Caco-2 (cell line): ENCODE data around the gene STK25. TPM values are rescaled to one million over a fixed set of nuclear protein-coding genes. Genes with fewer than 3 reads are reported as not detected.
A peak's percentile ranks its signal among the peaks of the same experiment; 100 is the strongest.
"Not testable (repeated sequence)": the region's sequence is repeated elsewhere in the genome, so short reads cannot be mapped to it uniquely, and the experiment has no call there.

Experiments used
- BruUV-seq: library from RNA; stranded (reverse); fragments of 400-500 nt; replicated peaks from 2 replicates; lab custom pipeline; 2021; lab: Mats Ljungman, UMichigan
- CTCF ChIA-PET: fragments of 300-600 bp; sonication (Branson Sonifier 250); formaldehyde crosslinking; loops from one replicate; lab custom pipeline; 2022; ENCODE audit warnings: antibody characterized with exemption; lab: Charles Lee
- POLR2A ChIA-PET: fragments of 300-600 bp; sonication (Branson Sonifier 250); formaldehyde crosslinking; loops from one replicate; lab custom pipeline; 2022; ENCODE audit warnings: antibody characterized with exemption; lab: Charles Lee
- DNase-seq, 2 experiments: peaks; one replicate each; pipeline versions ENCODE4 v3.0.0 to v3.0.0-alpha.2; 2020 to 2022
- H3K27me3 ChIP-seq: replicated peaks from 2 replicates; pipeline ENCODE4 v1.6.0; 2011; ENCODE audit warnings: low read length; ENCODE audit not compliant: control insufficient read depth, insufficient read depth
- H3K36me3 ChIP-seq: 2 replicates; pipeline ENCODE4 v1.5.1; 2011; ENCODE audit warnings: low read length; ENCODE audit not compliant: control insufficient read depth, insufficient read depth
- H3K4me1 ChIP-seq: fragments of 250-450 bp; sonication (Bioruptor Pico); 2 replicates; pipeline ENCODE4 v1.5.1; 2020; ENCODE audit warnings: mild to moderate bottlenecking
- H3K4me3 ChIP-seq: 2 replicates; pipeline ENCODE4 v1.5.1; 2011; ENCODE audit warnings: low read depth, mild to moderate bottlenecking, control low read depth, low read length
- H3K9me3 ChIP-seq: fragments of 250-450 bp; sonication (Bioruptor Pico); 2 replicates; pipeline ENCODE4 v1.5.1; 2020; ENCODE audit warnings: mild to moderate bottlenecking, moderate library complexity
- H3K27ac Mint-ChIP-seq: one replicate; pipeline ENCODE4 v1.8.0; 2022; ENCODE audit warnings: mixed read lengths; ENCODE audit not compliant: unreplicated experiment
- H3K27me3 Mint-ChIP-seq: one replicate; pipeline ENCODE4 v1.8.0; 2022; ENCODE audit warnings: mixed read lengths; ENCODE audit not compliant: insufficient read depth, unreplicated experiment
- H3K36me3 Mint-ChIP-seq: one replicate; pipeline ENCODE4 v1.8.0; 2022; ENCODE audit warnings: mild to moderate bottlenecking, mixed read lengths; ENCODE audit not compliant: insufficient read depth, unreplicated experiment
- H3K4me1 Mint-ChIP-seq: one replicate; pipeline ENCODE4 v1.8.0; 2022; ENCODE audit warnings: low read depth, mixed read lengths; ENCODE audit not compliant: unreplicated experiment
- H3K4me3 Mint-ChIP-seq: one replicate; pipeline ENCODE4 v1.8.0; 2022; ENCODE audit warnings: mild to moderate bottlenecking, moderate library complexity, mixed read lengths; ENCODE audit not compliant: unreplicated experiment
- H3K9me3 Mint-ChIP-seq: one replicate; pipeline ENCODE4 v1.8.0; 2022; ENCODE audit warnings: mixed read lengths; ENCODE audit not compliant: unreplicated experiment
- intact Hi-C: fragments of 100-400 bp; cut with micrococcal nuclease; formaldehyde crosslinking; loops from one replicate; pipeline ENCODE4 v1.10.0; 2022; ENCODE audit not compliant: unreplicated experiment
- total RNA-seq: library from RNA; stranded (reverse); gene quantifications from 2 replicates; pipeline ENCODE4 v1.2.3, GENCODE V29; 2022
- TF ChIP-seq, protein P1 (sequence below), 2 experiments: fragments of 200-600 bp in 1 of 2; IDR thresholded peaks; 1 replicate in 1 of 2; 2 replicates in 1 of 2; pipeline versions ENCODE4 v1.5.1 to v1.8.0; 2011 to 2022; ENCODE audit warnings: antibody characterized with exemption in 1 of 2, control low read depth in 1 of 2, inconsistent platforms in 1 of 2, low read depth in 1 of 2, low read length in 1 of 2, mild to moderate bottlenecking in 1 of 2, moderate library complexity in 1 of 2; ENCODE audit not compliant: insufficient read depth in 1 of 2, severe bottlenecking in 1 of 2, unreplicated experiment in 1 of 2

The STK25 gene
- total RNA-seq, 1 experiment from 2014 or later = 92.6 TPM

DNA sequence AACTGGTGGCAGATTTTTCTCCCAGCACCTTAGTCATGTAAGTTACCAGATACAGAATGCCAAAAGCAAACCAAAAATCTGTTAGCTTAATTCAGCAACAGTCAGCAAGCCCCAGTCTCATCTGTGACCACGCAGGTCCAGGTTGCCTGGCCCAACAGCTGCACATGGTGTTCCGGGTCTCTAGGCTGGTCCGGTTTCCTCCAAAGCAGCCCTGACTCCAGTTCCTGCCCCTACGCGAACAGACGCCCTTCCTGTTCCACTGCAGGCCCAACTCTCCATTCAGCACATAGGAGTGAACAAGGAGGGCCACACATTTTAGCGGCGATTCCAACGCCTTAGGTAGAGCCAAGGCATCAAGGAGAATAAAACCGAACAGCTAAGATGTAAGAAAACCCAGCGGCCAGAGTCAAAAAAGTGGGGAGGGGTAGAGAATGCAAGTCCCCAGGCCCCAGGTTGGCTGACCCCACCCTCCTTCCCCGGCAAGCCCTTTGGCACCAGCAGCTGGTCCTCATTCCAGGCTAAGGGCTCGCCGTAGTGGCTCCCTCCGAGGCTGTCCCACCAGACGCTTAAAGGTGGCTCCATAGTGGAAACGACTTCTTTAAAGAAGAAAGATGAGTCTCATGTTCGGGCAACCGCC, 1.5 kb downstream of the STK25 start:
- TF ChIP-seq, protein P1, sequence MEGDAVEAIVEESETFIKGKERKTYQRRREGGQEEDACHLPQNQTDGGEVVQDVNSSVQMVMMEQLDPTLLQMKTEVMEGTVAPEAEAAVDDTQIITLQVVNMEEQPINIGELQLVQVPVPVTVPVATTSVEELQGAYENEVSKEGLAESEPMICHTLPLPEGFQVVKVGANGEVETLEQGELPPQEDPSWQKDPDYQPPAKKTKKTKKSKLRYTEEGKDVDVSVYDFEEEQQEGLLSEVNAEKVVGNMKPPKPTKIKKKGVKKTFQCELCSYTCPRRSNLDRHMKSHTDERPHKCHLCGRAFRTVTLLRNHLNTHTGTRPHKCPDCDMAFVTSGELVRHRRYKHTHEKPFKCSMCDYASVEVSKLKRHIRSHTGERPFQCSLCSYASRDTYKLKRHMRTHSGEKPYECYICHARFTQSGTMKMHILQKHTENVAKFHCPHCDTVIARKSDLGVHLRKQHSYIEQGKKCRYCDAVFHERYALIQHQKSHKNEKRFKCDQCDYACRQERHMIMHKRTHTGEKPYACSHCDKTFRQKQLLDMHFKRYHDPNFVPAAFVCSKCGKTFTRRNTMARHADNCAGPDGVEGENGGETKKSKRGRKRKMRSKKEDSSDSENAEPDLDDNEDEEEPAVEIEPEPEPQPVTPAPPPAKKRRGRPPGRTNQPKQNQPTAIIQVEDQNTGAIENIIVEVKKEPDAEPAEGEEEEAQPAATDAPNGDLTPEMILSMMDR (IDR thresholded peaks at IDR 0.05; ENCODE audit: insufficient read depth in 1 of 2, low read depth in 1 of 2, low read length in 1 of 2, severe bottlenecking in 1 of 2, unreplicated experiment in 1 of 2) = no peak
- peaks cover 17% of the 10 kb centered on the region for H3K36me3 Mint-ChIP-seq
- no peaks in the 10 kb centered on the region for H3K9me3 Mint-ChIP-seq
- no peak for DNase-seq
- ChIA-PET POLR2A (no interaction called here), CTCF (interaction anchor here (0.5 to 2.0 kb wide), 2 partner anchors 92 to 232 kb away, joined by 4 to 7 read pairs; no protein-coding TSS in a partner anchor)
- no peaks in the 10 kb centered on the region for H3K4me1 ChIP-seq
- peak overlapping the region; percentile 86 for H3K4me3 Mint-ChIP-seq
- no peaks in the 10 kb centered on the region for H3K27me3 Mint-ChIP-seq
- H3K27ac Mint-ChIP-seq = peak overlapping the region; percentile 39
- no peaks in the 10 kb centered on the region for H3K27me3 ChIP-seq
- peak overlapping the region; percentile 76 for H3K4me3 ChIP-seq
- no peaks in the 10 kb centered on the region for H3K9me3 ChIP-seq
- H3K4me1 Mint-ChIP-seq = no peaks in the 10 kb centered on the region
- intact Hi-C loops = loop anchor here (5.0 kb wide), 1 partner anchor 40 kb away; no protein-coding TSS in a partner anchor
- no peaks in the 10 kb centered on the region for H3K36me3 ChIP-seq
- no TSS peak for BruUV-seq

DNA sequence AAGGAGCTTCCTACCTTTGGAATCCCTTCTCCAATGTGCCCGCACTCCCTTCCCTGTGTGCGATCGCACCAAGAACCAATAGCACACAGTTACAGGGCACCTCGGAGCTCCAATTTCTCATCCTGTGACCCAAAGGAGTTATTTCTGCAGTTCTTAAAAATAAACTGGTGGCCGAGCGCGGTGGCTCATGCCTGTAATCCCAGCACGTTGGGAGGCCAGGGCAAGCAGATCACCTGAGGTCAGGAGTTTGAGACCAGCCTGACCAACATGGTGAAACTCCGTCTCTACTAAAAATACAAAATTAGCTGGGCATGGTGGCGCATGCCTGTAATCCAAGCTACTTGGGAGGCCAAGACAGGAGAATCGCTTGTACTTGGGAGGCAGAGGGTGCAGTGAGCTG, 2.1 kb downstream of the STK25 start:
- H3K9me3 Mint-ChIP-seq, DNase-seq, H3K4me3 Mint-ChIP-seq, H3K9me3 ChIP-seq, H3K27me3 Mint-ChIP-seq, H3K4me1 ChIP-seq, H3K36me3 ChIP-seq, H3K4me1 Mint-ChIP-seq, H3K27ac Mint-ChIP-seq, POLR2A ChIA-PET, CTCF ChIA-PET, H3K27me3 ChIP-seq: not testable (repeated sequence)
- TSS peak; percentile 22 for BruUV-seq
- intact Hi-C loops = loop anchor here (5.0 kb wide), 1 partner anchor 41 kb away; no protein-coding TSS in a partner anchor
- H3K36me3 Mint-ChIP-seq = peaks cover 22% of the 10 kb centered on the region
- 0 out of 2 replicates have a peak overlapping the region, but pooled peaks have one; percentile 76 for H3K4me3 ChIP-seq

DNA sequence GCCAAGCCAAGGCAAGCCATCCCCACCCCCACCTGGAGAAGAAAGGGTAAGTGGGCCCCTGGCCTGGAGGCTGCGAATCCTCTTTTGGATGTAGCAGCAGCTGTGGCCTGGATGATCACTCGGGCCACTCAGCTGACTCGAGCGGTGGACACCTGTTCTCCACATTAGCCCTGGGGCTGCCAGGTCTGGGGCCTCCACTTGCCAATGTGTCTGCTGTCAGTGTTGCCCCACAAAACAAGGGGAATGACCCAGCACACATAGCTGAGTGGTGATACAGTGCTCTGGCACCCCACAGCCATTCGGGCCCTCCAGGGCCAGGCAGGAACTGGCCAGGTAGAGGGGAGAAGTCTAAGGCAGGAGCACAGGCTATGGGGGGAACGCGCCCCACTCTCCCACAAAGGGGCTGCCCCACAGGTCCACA, 2.6 kb downstream of the STK25 start:
- no peaks in the 10 kb centered on the region for H3K27me3 Mint-ChIP-seq
- peaks cover 18% of the 10 kb centered on the region for H3K36me3 Mint-ChIP-seq
- CTCF ChIA-PET = no interaction called here
- no TSS peak for BruUV-seq
- Histone ChIP-seq H3K36me3 (no peaks in the 10 kb centered on the region; the same call in 1 of the 2 replicates), H3K4me3 (no peak overlapping the region), H3K9me3 (no peaks in the 10 kb centered on the region), H3K4me1 (no peaks in the 10 kb centered on the region), H3K27me3 (no peaks in the 10 kb centered on the region)
- H3K4me1 Mint-ChIP-seq = no peaks in the 10 kb centered on the region
- intact Hi-C loops = loop anchor here (5.0 kb wide), 1 partner anchor 42 kb away; no protein-coding TSS in a partner anchor
- DNase-seq = no peak
- TF ChIP-seq, protein P1 (IDR thresholded peaks at IDR 0.05; ENCODE audit: insufficient read depth in 1 of 2, low read depth in 1 of 2, low read length in 1 of 2, severe bottlenecking in 1 of 2, unreplicated experiment in 1 of 2) = no peak
- H3K27ac Mint-ChIP-seq = no peak overlapping the region
- no peaks in the 10 kb centered on the region for H3K9me3 Mint-ChIP-seq
- POLR2A ChIA-PET = no interaction called here
- H3K4me3 Mint-ChIP-seq = no peak overlapping the region
